PC-9 (cell line): ENCODE data around the gene RAB40AL.

Experiments used
- CTCF ChIP-seq: fragments of 200-600 bp; sonication (generic); conservative IDR thresholded peaks from 2 replicates; pipeline ENCODE4 v1.6.1; 2017; ENCODE audit warnings: mixed run types, antibody characterized with exemption, mild to moderate bottlenecking, moderate library complexity
- EZH2 ChIP-seq: fragments of 200-600 bp; sonication (generic); IDR thresholded peaks from 2 replicates; pipeline ENCODE4 v1.8.0; 2017; ENCODE audit warnings: antibody characterized with exemption, low read depth

DNA sequence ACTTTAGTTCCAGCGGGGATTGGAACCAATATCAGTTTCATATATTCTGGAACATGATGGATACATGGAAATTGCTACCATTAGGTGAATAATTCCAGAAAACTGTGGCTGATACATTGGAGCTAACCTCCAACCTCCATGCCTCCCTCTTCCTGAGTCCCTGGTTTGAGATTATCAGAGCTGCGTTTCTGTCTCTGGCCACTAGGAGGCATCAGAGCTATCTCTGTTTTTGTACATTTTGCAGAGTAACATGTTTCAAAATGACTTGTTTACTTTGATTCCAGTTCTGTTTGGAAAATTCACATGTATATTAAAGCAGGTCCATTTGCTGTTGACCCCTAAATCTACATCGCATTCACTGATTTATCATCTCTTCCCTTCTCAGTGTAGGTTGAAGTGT, 2.4 kb upstream of the RAB40AL start:
- TF ChIP-seq CTCF (peak; percentile 70), EZH2 (no peak)
